Endothelial cell of hepatic sinusoid (primary cell): Measurements from ENCODE around the gene EML3.
"Not testable (repeated sequence)": the region's sequence is repeated elsewhere in the genome, so short reads cannot be mapped to it uniquely, and the experiment has no call there.

Experiments
- in situ Hi-C: cut with HindIII; loops from 2 replicates; pipeline ENCODE4 v1.10.0; 2017; ENCODE audit warnings: low sequenced_read_pairs

The EML3 gene

GRCh38 chr11:62621567-62622470 lies 9.2 kb upstream of the EML3 start, which contains the start of gene B3GAT3:
Gene B3GAT3 (minus strand): TSS chr11:62621986. CDS start chr11:62621947, 39 bp downstream.
- in situ Hi-C loops = no loop called here

DNA sequence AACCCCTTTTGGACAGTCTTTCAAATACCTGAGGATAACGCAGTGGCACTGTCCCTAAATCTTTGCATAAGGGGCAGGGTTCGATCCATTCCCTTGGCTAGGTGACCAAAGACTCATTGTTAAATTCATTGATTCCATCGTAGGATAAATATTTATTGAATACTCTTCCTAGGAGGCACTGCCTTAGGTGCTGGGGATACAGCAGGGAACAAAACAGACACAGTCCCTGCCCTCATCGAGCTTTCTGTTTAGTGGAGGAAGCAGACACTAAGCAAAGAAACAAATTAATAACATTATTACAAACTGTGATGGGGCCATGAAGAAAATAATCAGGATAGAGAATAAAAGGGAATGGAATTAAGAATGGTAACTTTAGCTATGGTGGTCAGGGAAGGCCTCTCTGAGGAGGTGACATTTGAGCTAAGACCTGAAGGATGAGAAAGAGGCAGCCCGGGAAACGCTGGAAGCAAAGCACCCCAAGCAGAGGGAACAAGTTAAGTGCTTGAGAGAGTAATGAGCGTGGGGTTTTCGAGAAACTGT lies 8.5 kb upstream of the EML3 start:
- in situ Hi-C loops = no loop called here

- in situ Hi-C loops = not testable (repeated sequence)
Observed at GRCh38 chr11:62616957-62617356, 4.4 kb upstream of the EML3 start.

DNA sequence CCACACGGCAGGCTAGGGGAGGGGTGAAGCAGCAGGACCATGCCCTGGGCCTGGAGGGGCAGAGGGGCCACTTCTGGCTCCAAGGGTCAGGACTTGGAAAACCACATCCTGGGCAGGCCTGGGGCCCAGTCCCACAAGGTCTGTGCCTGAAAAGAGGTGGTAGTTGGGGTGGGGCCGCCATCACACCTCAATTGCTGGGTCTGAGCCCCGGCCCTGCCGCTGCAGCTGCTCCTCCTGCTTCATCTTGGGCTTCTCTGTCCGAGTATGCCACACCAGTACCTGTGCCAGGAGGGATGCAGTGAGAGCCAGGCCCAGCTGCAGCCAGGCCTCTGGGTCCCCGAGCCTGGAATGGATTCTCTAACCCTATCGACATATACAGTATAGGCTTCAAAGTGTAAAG lies 2.9 kb upstream of the EML3 start:
- in situ Hi-C loops = no loop called here

DNA sequence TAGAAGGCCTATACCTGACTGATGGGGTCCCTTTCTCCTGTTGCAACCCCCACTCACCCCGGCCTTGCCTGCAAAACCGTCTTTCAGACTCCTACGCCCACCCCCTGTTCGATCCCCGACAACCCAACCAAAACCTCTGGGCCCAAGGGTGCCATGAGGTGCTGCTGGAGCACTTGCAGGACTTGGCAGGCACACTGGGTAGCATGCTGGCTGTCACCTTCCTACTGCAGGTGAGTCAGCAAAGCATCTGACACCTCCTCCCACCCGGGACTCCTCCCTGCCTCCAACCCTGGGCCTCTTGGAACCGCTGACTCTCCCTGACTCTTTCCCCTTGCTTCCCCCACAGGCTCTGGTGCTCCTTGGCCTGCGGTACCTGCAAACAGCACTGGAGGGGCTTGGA lies 1.7 kb upstream of the EML3 start:
- in situ Hi-C loops = no loop called here

DNA sequence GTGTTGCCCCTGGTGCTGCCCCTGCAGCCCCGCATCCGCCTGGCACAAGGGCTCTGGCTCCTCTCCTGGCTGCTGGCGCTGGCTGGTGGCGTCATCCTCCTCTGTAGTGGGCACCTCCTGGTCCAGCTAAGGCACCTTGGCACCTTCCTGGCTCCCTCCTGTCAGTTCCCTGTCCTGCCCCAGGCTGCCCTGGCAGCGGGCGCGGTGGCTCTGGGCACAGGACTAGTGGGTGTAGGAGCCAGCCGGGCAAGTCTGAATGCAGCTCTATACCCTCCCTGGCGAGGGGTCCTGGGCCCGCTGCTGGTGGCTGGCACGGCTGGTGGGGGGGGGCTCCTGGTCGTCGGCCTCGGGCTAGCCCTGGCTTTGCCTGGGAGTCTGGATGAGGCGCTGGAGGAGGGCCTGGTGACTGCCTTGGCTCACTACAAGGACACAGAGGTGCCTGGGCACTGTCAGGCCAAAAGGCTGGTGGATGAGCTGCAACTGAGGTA lies 760 bp upstream of the EML3 start:
- in situ Hi-C loops = no loop called here

DNA sequence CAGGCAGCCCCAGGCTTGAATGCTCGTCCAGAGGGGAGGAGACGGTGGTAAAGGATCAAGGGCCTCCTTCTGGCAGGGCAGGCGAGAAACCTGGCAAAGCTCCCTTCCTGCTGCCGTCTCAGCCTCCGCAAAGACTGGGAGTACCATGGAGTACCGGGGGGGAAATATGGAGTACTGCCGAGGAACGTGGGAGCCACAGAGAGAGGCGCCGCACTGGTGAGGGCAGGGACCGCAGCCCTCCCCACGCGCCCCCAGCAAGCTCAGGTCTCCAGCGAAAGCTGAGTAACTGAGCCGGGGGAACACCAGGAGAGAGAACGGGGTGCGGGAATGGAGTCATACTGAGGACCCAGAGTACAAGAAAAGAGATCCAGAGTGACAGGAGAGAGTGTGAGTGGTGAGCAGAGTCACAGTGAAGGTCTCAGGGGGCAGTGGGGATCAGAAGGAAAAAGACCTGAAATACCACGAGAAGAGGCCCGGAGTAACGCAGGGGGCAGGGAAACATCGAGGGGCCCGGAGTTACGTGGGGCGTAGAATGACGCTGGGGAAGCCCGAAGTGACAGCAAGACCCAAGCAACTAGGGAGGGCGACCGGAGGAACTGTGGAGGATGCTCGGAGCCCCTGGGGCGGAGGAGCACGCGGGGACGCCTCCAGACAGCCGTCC lies 740 bp downstream of the EML3 start:
- in situ Hi-C loops = no loop called here

- in situ Hi-C loops = no loop called here
Observed at GRCh38 chr11:62610814-62611704, 1.5 kb downstream of the EML3 start.

- in situ Hi-C loops = no loop called here
Observed at GRCh38 chr11:62610403-62610802, 2.2 kb downstream of the EML3 start.

- in situ Hi-C loops = no loop called here
Observed at GRCh38 chr11:62608776-62609175, 3.8 kb downstream of the EML3 start.

- in situ Hi-C loops = no loop called here
Observed at GRCh38 chr11:62607714-62608113, 4.9 kb downstream of the EML3 start.

DNA sequence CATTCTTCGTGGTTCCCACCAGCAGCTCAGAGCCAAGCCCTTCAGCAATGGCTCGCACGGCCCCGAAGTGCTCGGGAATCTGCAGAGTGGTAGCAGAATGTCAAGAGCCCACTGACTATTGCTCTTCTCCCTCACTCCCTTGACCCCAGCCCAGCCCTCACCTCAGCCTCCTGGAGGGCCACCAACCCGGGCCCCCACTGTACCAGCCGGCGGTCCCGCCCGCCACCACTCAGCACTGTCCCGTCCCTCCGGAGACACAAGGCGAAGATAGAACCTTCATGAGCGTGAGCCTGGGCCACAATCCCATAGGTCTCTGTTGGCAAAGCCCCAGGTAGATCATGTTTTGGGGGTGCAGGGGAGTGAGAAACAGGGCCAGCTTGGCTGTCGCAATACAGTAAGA lies 6.7 kb downstream of the EML3 start:
- in situ Hi-C loops = no loop called here

DNA sequence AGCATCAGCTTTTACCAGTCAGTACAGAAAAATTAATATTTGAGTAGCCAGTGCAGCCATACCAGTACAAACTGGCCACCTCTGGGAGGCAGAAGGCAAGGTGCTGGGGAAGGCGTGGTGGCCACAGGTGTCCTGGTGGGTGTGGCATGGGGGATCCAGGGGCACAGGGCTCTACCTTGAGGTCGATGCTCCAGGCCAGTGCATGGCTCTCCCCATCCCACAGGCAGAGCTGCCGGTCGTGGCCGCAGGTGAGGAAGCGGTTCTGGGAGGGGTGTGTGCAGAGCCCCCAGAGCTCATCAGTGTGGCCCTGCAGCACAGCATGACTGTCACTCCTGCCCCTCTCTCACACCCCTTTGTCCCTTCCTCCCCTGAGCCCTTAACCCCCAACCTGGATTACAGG lies 7.1 kb downstream of the EML3 start:
- in situ Hi-C loops = no loop called here

- in situ Hi-C loops = no loop called here
Observed at GRCh38 chr11:62604460-62605120, 8.0 kb downstream of the EML3 start.

DNA sequence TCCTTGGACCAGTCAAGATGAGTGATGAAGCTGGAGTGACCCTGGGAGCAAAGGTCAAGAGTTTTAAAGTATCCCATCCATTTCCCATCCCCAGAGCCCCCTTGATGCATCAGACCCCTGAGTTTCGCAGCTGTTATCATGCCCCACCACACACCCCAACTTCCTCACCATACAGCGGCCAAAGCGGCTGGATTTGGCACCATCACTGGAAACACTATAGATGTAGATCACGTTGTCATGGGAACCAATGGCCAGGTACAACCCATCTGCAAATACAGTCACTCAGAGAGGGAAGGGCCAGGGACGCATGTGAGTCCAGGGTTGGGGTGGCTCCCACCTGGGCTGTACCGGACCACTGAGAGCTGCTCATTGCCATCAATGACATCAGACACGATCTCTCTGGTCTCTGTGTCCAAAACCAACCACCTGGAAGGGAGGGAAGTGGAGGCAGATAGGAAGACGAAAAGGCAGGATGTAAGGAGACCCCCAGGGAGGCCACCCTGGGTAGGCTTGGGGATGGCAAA lies 8.7 kb downstream of the EML3 start:
- in situ Hi-C loops = no loop called here

GRCh38 chr11:62603072-62603408 lies 9.5 kb downstream of the EML3 start:
- in situ Hi-C loops = no loop called here

- in situ Hi-C loops = no loop called here
Observed at GRCh38 chr11:62602141-62603071, 10.2 kb downstream of the EML3 start.

DNA sequence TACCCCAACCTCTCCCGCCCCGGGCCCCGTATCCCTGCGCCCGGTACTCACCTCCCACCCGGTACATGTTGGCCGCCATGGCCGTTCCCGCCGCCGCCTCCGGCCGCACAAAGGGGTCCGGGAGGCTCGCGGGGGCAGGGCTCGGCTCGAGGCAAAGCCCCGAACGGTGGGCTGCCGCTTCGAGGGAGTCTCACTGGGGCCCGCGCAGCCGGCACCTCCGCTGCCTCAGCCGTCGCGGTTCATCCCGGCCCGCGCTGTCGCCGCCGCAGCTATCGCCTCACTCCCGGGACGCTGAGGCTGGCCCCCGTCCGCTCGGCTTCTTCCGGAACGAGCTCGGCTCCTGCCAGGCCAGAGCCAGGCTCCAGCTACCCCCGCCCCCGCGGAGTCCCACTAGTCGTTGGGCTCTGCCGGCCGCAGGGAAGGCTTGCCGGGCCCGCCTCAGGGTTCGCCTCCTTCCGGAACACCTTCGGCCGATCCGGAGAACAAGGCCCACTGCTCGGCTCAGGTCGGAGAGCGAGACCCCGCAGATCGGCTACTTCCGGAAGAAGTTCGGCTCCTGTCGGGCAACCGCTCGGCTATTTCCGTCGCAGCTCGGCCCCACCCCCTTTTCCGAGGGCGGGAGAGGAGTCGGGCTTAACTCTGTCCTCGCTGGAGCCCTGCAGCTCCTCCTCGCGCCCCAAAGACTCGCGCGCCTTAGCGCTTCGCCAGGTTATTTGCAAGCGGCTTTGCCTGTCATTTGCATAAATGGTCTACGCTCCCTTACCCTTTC lies 11.0 kb downstream of the EML3 start, which contains the start of gene MTA2:
Gene MTA2, minus strand, starts transcription at position 494 of the 769 bp plus-strand sequence. Its CDS starts 415 bp downstream, at position 79.
- in situ Hi-C loops = no loop called here
